ENCODE results near the gene CSNK1E.
"Not testable (repeated sequence)": the region's sequence is repeated elsewhere in the genome, so short reads cannot be mapped to it uniquely, and the experiment has no call there.

CSNK1E gene

DNA sequence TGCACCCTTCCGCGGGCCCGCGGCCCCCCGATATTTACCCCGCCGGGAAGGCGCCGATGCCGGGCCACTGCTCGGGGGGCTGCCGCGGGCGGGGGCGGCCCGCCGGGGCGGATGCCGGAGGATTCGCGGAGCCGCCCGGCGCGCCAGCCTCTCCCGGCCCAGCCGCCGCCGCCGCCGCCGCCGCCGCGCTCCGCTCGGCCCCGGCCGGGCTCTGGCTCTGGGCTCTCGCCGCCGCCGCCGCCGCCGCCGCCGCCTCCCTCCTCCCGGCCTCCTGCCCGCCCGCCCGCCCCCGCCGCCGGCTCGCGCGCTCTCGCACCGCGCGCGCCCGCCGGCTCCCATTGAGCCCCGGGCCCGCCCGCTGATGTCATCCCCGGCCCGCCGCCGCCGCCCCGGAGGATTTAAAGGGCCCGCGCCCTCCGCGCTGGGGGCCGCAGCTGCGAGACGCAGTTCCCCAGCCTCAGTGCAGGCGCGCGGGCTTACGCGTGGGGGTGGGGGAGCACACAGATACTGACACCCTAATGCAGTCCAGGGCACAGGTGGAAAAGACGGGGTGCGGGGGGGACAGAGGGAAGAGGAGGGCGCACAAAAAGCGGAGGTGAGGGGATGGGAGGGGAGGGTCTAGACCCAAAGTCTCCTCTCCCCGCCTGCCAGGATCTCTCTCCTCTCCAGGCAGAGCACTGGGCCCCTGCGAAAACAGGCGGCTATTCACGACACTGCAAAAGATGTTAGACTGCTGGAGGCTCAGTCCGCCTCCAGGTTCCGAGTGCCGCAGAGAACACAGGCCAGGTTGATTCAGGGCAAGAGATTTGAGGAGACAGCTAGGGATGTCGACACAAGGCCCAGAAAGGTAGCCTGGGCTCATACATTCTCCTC, at the start of gene CSNK1E:
Gene CSNK1E, minus strand, starts transcription at position 312 of the 873 bp plus-strand sequence. CDS start 3,276 bp downstream, outside the sequence.
- DNase-seq, result peak; percentile 23 to 68

DNA sequence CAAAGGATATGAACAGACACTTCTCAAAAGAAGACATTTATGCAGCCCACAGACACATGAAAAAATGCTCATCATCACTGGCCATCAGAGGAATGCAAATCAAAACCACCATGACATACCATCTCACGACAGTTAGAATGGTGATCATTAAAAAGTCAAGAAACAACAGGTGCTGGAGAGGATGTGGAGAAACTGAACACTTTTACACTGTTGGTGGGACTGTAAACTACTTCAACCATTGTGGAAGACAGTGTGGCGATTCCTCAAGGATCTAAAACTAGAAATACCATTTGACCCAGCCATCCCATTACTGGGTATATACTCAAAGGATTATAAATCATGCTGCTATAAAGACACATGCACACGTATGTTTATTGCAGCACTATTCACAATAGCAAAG, 48.6 kb upstream of the CSNK1E start:
- not testable (repeated sequence) for DNase-seq

DNA sequence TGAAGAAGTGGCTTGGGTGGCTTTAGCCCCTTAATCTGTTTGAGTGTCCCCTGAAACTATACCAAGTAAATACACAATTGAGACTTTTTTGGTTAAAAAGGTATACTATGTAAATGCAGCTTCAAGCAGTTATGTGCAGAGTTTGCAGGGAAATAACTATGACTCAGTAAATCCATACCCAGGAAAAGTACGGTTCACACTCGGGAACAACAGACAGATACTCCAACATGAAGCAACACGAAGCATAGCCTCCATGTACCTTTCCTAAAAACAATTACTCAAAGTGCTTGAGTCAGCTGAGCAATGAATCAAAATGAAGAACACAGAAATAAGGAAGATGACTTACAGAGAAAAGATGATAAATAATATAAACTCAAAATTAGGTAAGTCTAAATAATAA, 47.9 kb upstream of the CSNK1E start:
- not testable (repeated sequence) for DNase-seq

DNA sequence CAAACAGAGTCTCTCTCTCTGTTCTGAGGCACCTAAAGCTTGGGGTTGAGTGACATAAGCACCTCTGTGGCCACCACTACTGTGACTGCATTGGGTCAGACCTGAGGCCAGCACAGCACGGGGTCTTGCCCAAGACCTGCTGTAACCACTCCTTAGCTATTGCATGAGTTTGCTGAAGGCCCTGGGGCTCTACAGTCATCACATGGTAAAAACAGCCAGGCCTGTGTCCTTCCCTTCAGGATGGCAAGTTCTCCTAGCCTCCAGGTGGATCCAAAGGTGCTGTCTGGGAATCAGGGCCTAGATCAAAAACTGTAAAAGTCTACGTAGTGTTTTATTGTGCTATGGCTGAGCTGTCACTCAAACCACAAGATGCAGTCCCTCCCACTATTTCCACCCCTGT, 43.3 kb upstream of the CSNK1E start:
- DNase-seq, result not testable (repeated sequence)

- DNase-seq, result not testable (repeated sequence)
These were observed 42.6 kb upstream of the CSNK1E start for GRCh38 chr22:38359817-38360216.

- not testable (repeated sequence) for DNase-seq
These were observed 40.7 kb upstream of the CSNK1E start for GRCh38 chr22:38357971-38358370.

- DNase-seq, result no peak
These were observed 38.0 kb upstream of the CSNK1E start for GRCh38 chr22:38355275-38355674.

GRCh38 chr22:38353701-38354100, 36.5 kb upstream of the CSNK1E start:
- DNase-seq, result no peak

DNA sequence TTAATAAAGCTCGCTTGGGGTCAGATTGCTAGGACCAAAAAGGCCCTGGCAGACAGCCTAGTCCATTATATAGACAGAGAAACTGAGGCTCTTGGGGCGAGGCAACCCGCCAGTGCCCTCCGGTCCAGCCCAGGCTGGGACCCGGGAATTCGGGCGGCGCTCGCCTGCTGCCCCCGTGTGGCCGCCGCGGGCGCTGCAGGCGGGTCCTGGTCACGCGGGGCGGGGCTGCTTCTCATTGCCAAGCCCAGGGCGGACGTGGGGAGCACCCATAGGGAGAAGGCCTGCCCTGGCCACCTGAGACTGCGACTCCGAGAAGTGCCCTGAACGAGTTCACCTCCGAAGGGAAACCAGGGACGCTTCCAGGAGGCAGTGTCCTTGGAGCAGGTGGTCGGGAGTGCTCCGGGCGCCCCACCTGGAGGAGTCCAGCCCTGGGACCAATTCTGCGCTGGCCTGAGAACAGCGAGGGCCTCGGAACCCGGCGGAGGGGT, 36.0 kb upstream of the CSNK1E start:
- peak in 1 of 2 experiments; percentile 38 for DNase-seq

GRCh38 chr22:38352436-38352835, 35.2 kb upstream of the CSNK1E start:
- DNase-seq, result no peak

DNA sequence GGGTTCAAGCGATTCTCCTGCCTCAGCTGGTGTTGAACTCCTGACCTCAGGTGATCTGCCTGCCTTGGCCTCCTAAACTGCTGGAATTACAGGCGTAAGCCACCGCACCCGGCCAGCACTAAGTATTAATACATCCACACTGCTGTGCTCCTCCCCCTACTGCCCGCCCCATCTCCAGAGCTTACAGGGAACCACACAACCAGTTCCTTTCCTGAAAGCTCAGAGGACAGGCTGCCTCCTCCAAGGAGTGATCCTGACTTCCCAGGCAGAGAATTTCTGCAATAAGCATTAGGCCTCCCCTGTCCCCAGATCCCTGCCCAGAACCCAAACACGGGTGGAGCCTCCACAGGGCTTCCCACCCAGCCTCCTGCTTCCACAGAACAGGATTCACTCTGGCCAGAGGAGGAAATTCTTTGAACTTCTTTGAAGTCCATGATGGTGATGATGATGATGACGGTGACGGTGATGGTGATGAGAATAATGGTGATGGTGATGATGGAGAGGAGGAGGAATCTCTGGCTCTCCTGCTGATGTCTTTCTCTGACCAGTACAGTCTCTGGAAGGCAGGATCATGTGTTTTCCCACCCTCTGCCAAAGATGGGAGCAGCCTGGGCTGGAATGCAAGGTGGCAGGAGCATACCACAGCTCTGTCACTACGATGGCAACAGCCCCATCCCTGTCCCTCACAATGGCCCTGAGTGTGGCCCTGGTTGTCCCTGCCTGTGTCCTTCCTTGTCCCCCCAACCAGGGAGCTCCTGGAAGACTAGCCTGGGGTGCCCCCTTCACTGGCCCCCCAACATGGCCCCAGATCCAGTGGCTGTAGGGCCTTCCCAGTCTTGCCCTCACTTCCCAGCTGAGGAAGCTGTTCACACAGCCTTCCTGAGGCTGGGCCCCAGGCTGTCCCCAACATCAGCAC, 33.5 kb upstream of the CSNK1E start:
- DNase-seq, result no peak

GRCh38 chr22:38348751-38349496, 31.7 kb upstream of the CSNK1E start:
- no peak for DNase-seq

- DNase-seq, result no peak
These were observed 30.9 kb upstream of the CSNK1E start for GRCh38 chr22:38347944-38348750.

- DNase-seq, result no peak
These were observed 30.1 kb upstream of the CSNK1E start for GRCh38 chr22:38347181-38347943.

GRCh38 chr22:38346506-38346905, 29.3 kb upstream of the CSNK1E start:
- no peak for DNase-seq

- no peak for DNase-seq
These were observed 28.5 kb upstream of the CSNK1E start for GRCh38 chr22:38345782-38346181.

DNA sequence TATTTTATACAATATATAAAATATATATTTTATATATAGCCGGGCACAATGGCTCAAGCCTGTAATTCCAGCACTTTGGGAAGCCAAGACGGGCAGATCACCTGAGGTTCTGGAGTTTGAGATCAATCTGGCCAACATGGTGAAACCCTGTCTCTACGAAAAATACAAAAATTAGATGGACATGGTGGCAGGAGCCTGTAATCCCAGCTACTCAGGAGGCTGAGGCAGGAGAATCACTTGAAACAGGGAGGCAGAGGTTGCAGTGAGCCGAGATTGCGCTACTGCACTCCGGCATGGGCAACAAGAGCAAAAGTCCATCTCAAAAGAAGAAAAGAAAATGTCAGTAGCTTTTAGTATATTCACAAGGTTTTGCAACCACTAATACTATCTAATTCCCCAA, 22.7 kb upstream of the CSNK1E start:
- DNase-seq, result not testable (repeated sequence)

GRCh38 chr22:38338772-38339379, 21.6 kb upstream of the CSNK1E start:
- DNase-seq, result no peak

DNA sequence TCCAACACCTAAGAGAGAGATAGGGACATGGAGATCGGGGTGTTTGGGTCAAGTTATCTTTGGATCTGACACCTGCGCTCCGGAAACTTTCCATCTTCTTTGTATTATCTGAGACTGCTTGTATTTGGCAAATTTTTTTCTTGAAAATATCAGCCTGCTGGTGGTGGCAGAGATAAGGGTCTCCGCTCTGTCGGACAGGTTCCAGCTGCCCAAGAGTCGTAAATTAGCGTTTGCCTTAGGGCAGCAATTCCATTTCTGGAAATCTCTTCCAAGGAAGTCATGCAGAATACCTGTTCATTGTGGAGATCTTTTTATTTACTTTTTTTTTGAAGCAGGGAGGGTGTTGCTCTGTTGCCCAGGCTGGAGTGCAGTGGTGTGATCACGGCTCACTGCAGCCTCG, 19.5 kb upstream of the CSNK1E start:
- DNase-seq, result no peak

GRCh38 chr22:38335077-38335476, 17.8 kb upstream of the CSNK1E start:
- no peak for DNase-seq

DNA sequence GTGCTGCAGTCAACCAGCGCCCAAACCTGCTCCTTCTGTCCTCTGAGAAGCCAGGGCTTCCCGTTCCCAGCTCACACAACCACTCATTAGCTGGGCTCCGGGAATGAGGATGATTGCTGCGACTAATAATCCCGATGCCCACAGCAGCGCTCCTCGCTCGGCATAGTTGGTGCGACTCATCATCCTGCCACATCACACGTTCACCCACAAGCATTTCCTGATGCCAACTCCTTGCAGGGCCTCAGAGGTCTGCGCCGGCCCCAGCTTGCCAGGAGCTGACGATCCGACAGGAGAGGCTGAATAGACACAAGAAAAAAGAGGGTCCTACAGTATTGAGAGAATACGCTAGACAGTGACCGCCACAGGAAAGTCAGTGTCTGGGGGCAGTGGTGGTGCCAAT, 10.6 kb upstream of the CSNK1E start:
- DNase-seq, result no peak

All from NCI-H1930 (cell line).